Measurements from ENCODE around the gene CNPY2.

- TF ChIP-seq CTCF (IDR thresholded peaks at IDR 0.05) (no peak), POLR2A (IDR thresholded peaks at IDR 0.05) (peak; percentile 95)
These were observed 46.6 kb upstream of the CNPY2 start, which contains the start of gene APOF for GRCh38 chr12:56362130-56363059.
